ENCODE data around the gene SGK2.

DNA sequence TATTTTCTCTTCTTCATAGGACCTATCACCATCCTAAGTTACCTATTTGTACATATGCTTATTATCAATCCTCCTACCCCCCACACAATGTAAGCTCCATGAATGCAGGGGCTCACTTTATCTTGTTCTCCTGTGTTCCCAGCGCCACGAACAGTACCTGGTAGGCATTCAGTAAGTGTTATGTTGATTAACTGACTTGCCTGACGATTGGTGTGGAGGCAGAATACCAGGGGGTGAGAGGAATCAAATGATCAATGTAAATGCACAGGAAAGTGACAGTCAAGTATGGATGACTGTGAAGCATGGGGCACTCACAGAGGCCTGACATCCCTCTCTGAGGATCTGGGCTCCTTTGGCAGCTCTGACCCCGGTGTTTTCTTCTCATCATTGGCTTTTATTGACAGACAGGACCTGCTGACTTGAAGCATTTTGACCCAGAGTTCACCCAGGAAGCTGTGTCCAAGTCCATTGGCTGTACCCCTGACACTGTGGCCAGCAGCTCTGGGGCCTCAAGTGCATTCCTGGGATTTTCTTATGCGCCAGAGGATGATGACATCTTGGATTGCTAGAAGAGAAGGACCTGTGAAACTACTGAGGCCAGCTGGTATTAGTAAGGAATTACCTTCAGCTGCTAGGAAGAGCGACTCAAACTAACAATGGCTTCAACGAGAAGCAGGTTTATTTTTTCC, 25.8 kb downstream of the SGK2 start:
- TF ChIP-seq POLR2AphosphoS5 (IDR thresholded peaks at IDR 0.05; ENCODE audit: low read depth, low read length) (no peak), TAF1 (IDR thresholded peaks at IDR 0.05; ENCODE audit: borderline replicate concordance, low read depth, low read length) (no peak)
